Measurements from ENCODE around the gene RBMX2. TPM values are rescaled to one million over a fixed set of nuclear protein-coding genes. Genes with fewer than 3 reads are reported as not detected.

The RBMX2 gene
- total RNA-seq, 1 donor: 24.8 TPM

GRCh38 chrX:130446974-130447373 lies 45.2 kb downstream of the RBMX2 start:
- no peak for DNase-seq (ENCODE audit: low read depth)
- no peak for TF ChIP-seq CTCF (IDR thresholded peaks at IDR 0.05; ENCODE audit: insufficient read depth, low read length)
- H3K4me3 ChIP-seq (ENCODE audit: low read depth, low read length): no peak overlapping the region

Other genes starting within 250 kb of the RBMX2 start
- gene AIFM1, start 236.1 kb upstream of the RBMX2 start, total RNA-seq (ENCODE audit: low replicate concordance): 18.1 and 20.9 TPM in 2 replicates
- gene RAB33A, start 230.0 kb upstream of the RBMX2 start, total RNA-seq (ENCODE audit: low replicate concordance): 3.0 TPM in 1 of 2 replicates, not detected in the other
- 3.9 and 8.6 TPM in 2 replicates for gene ZNF280C, start 133.1 kb upstream of the RBMX2 start, total RNA-seq (ENCODE audit: low replicate concordance)
- gene SLC25A14, start 62.1 kb upstream of the RBMX2 start, total RNA-seq (ENCODE audit: low replicate concordance): 9.3 and 17.2 TPM in 2 replicates
- not detected in 2 replicates for gene GPR119, start 16.3 kb upstream of the RBMX2 start, total RNA-seq (ENCODE audit: low replicate concordance)

Data from fibroblast of the aortic adventitia (primary cell).